Right lobe of liver (tissue), 4 donors: ENCODE data around the gene FIBP.

Source experiments
- CTCF ChIP-seq, 4 donors: fragments of 200-600 bp in 3 of 4; fragments of 450-650 bp in 1 of 4; IDR thresholded peaks; one replicate each; pipeline versions ENCODE4 v1.5.1 to v1.8.0; 2016 to 2022; ENCODE audit warnings: antibody characterized with exemption in 4 of 4, mild to moderate bottlenecking in 2 of 4
- POLR2A ChIP-seq: fragments of 450-650 bp; IDR thresholded peaks from one replicate; pipeline ENCODE4 v1.6.1; 2017; ENCODE audit warnings: antibody characterized with exemption, mild to moderate bottlenecking
- donor health status: DM: no; HTN: no; CAD: no.
- donor health status: DM: no; HTN: no; CAD: no.
- donor health status: DM: no; HTN: yes; CAD: no.

GRCh38 chr11:65869643-65870306 lies 18.5 kb downstream of the FIBP start:
- TF ChIP-seq CTCF (IDR thresholded peaks at IDR 0.05) (no peak), POLR2A (no peak)
